Measurements from ENCODE around the gene ZNF883.

DNA sequence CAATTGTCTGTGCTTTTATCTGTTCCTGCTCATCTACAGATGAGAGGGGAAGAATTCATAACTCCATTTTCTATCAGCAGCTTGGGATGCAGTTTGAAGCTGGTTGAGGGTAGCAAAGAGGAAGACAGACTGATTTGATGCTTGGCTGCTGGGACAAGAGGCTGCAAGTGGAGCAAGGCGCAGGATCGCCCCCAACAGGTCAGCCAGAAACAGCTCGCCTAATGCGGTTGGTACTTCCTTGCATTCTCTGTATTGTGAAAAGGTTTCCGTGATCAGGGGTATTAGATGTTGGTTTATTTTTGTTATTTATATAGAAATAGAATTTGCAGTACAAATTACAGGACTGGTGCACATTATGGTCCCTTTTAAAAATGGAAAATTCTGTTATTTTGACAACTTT lies 40.6 kb downstream of the ZNF883 start:
- TF ChIP-seq, protein P1, sequence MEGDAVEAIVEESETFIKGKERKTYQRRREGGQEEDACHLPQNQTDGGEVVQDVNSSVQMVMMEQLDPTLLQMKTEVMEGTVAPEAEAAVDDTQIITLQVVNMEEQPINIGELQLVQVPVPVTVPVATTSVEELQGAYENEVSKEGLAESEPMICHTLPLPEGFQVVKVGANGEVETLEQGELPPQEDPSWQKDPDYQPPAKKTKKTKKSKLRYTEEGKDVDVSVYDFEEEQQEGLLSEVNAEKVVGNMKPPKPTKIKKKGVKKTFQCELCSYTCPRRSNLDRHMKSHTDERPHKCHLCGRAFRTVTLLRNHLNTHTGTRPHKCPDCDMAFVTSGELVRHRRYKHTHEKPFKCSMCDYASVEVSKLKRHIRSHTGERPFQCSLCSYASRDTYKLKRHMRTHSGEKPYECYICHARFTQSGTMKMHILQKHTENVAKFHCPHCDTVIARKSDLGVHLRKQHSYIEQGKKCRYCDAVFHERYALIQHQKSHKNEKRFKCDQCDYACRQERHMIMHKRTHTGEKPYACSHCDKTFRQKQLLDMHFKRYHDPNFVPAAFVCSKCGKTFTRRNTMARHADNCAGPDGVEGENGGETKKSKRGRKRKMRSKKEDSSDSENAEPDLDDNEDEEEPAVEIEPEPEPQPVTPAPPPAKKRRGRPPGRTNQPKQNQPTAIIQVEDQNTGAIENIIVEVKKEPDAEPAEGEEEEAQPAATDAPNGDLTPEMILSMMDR (IDR thresholded peaks at IDR 0.05) = no peak
- TF ChIP-seq POLR2A (IDR thresholded peaks at IDR 0.05) (no peak), EP300 (IDR thresholded peaks at IDR 0.05) (no peak)
